Gastroesophageal sphincter (tissue), 3 donors: Measurements from ENCODE around the gene CADM1.

Experiments used
- CTCF ChIP-seq, 4 experiments: fragments of 200-600 bp in 2 of 4; fragments of 450-650 bp in 2 of 4; sonication (generic) in 1 of 4; IDR thresholded peaks; one replicate each; pipeline ENCODE4 v1.5.1; 2017 to 2019; ENCODE audit warnings: antibody characterized with exemption in 4 of 4, mild to moderate bottlenecking in 2 of 4, moderate library complexity in 2 of 4
- POLR2AphosphoS5 ChIP-seq: sonication (generic); formaldehyde crosslinking; IDR thresholded peaks from one replicate; pipeline ENCODE4 v1.6.1; 2017; ENCODE audit warnings: antibody characterized with exemption

GRCh38 chr11:115464269-115464668 is 39.9 kb downstream of the CADM1 start:
- TF ChIP-seq CTCF (IDR thresholded peaks at IDR 0.05) = no peak
- TF ChIP-seq POLR2AphosphoS5 = no peak
